Kasumi-1 (cell line): ENCODE measurements around the gene ST3GAL3.
A peak's percentile ranks its signal among the peaks of the same experiment; 100 is the strongest.
"Not testable (repeated sequence)": the region's sequence is repeated elsewhere in the genome, so short reads cannot be mapped to it uniquely, and the experiment has no call there.

ENCODE experiments used
- DNase-seq, 2 experiments: peaks; one replicate each; lab custom pipeline; 2025; lab: John Stamatoyannopoulos, UW

ST3GAL3 gene

DNA sequence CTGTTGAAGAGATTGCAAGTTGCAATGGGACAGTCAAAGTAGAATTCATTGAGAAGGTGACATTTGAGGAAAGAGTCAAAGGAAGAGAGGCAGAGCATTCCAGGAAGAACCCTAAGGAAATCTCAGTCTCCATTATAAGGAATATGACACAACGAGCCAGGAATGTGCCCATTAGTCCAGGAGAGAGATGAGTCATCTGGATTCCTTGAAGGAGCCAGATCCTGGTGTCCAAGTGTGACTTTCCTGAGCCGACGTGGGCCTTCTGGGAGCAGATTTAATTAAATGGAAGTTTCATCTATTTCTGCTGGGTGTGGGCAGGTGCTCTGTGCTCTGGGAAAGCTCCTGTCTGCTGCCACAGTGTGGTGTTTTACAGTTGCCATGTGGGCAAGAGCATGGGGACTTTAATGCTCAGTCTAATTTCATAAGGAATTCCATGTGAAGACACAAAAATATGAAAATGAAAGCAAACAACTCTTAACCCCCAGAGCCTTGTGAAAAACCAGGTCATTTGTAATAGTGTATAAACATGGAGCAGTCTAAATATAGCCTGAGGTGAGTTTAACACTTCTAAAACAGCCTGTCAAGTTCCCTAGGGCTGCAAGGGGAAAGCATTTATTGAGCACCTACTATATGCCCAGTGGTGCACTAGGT is 114.8 kb downstream of the ST3GAL3 start:
- no peak for DNase-seq

DNA sequence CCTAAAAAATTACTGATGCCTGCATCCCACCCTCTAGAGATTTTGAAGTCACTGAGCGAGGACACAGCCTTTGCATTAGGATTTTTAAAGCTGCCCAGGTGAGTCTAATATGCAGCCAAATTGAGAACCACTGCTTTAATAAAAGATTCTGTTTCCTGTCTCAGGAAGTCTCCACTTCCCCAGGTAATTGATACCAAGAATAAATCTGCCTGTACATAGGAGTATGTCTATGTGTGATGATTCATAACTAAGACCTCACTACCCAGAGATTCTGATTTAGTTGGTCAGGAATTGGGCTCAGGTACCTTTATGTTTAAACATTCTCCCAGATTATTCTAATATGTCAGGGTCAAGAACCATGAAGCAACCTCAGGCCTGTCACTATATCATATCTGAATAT is 117.5 kb downstream of the ST3GAL3 start:
- DNase-seq = no peak

DNA sequence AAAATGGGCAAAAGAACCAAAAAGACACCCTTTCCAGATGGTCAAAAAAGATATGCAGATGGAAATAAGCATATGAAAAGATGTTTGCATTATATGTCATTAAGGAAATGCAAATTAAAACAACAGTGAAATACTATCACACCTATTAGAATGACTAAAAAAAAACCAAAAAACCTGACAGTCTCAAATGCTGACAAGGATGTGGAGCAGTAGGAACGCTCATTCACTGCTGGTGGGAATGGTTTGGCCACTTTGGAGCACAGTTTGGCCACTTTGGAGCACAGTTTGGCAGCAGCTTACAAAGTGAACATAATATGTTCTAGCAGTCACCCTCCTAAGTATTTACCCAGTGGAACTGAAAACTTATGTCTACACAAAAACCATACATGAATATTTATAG is 121.2 kb downstream of the ST3GAL3 start:
- no peak for DNase-seq

DNA sequence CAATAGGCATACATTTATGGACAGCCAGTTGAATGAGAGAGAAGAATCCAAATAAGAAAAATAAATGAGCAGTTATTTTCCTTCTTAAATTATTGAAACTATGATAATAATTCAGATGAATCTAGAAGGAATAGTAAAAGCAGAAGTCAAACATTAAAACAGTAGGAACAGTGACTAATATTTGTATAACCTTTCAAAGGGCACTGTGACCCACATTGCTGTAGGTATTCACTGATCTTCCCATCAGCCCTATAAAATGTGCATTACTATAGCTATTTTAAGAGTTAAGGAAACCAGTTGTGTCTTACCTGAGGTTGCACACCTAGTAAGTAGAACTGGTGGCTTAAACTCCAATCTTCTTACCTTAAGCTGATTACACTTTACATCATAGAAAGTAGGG is 123.5 kb downstream of the ST3GAL3 start:
- DNase-seq = peak; percentile 6 to 15

DNA sequence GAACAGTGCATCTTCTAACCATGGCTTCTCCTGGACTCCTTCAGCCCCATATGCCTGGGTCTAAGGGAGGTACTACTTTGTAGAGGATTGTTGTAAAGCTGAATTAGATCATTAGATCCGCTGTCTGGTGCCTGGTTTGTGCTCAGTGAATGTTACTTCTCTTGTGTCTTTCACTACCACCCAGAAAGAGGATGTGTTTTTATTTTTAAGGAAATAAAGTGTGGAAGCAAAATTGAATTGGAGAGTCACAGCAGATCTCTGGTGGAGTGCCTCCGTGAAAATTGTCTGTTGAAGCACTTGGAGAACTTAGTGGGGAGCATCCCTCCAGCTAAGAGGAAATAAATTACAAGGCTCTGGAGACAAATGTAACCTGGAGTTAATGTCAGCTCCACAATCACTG is 124.5 kb downstream of the ST3GAL3 start:
- DNase-seq = no peak

DNA sequence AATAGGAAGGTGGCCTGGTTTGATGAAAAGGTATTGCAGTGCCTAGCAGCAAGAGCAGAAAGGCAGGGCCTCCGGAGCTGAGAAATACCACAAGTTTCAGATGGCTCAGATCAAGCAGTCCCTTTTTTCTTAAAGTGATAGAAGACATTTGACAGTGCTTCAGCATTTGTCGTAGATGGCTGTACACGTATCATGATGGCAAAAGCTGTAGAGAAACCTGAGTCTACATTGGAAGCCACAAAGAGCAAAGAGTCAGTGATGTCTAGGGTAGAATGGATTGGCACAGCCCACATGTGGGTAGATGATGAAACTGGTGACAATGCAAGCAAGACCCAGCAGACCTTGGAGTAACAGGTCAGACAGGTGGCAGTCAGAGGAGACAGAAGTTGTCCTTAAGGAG is 124.9 kb downstream of the ST3GAL3 start:
- DNase-seq = peak in 1 of 2 experiments; percentile 8

DNA sequence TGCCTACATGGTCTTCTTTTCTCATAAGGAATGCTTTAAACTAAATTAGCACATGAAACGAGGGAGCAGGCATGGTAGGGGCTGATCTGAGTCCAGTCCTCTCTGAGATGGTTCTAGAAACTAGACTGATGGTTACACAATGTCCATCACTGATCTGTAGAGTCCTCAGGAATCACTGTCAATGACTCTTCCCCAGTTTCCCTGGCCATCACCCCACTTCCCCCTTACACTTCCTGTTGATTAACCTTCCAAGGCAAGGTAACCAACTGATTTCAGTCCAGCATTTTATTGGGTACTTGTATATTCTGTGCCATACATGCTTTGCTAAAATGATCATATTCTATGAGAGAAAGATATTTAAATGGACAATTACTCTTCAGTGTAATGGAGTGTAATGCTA is 125.7 kb downstream of the ST3GAL3 start:
- no peak for DNase-seq

DNA sequence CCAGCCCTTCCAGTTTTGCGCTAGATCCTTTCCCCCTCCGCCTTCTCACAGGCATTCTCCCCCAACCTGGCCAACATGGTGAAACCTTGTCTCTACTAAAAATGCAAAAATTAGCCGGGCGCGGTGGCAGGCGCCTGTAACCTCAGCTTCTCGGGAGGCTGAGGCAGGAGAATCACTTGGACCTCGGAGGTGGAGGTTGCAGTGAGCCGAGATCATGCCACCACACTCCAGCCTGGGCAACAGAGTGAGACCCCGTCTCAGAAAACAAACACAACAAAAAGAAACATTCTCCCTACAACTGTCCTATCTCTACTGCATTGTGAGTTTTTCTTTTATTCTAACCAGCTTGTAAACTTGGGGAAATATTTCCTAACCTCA is 126.6 kb downstream of the ST3GAL3 start:
- not testable (repeated sequence) for DNase-seq

DNA sequence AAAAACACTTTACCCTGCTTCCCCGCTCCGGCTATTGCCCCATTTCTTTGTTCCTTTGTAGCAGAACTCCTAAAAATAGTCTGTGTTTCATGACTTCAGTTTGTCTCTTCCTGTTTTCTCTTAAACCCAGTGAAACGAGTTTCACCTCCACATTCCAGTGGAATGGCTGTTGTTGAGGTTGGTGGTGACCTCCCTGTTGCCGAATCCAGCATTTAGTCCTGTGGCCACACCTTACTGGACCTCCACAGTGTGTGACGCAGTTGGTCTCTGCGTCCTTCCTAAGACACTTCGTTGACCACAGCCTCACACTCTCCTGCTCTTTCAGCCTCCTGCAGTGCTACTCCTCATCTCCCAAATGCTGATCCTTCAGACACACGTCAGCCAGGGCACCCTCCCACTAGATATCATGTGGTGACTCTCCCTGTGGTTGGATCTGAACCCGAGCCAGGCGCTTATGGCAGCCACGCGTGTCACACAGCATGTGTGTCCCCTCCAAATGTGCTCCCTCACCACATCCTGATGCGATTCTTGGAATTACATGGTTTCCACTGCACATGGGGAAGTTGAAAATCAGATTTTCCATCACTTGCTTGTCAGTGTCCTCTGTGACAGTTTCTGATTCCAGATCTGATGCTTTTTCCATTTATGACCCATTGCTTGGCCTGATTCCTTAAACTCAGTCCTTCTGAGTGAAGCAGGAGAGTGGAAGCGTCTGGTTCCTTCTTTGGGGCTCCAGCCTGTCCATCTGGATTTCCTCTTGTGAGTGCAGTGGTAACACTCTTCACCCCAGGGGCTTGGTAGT is 127.1 kb downstream of the ST3GAL3 start:
- peak; percentile 71 to 79 for DNase-seq

DNA sequence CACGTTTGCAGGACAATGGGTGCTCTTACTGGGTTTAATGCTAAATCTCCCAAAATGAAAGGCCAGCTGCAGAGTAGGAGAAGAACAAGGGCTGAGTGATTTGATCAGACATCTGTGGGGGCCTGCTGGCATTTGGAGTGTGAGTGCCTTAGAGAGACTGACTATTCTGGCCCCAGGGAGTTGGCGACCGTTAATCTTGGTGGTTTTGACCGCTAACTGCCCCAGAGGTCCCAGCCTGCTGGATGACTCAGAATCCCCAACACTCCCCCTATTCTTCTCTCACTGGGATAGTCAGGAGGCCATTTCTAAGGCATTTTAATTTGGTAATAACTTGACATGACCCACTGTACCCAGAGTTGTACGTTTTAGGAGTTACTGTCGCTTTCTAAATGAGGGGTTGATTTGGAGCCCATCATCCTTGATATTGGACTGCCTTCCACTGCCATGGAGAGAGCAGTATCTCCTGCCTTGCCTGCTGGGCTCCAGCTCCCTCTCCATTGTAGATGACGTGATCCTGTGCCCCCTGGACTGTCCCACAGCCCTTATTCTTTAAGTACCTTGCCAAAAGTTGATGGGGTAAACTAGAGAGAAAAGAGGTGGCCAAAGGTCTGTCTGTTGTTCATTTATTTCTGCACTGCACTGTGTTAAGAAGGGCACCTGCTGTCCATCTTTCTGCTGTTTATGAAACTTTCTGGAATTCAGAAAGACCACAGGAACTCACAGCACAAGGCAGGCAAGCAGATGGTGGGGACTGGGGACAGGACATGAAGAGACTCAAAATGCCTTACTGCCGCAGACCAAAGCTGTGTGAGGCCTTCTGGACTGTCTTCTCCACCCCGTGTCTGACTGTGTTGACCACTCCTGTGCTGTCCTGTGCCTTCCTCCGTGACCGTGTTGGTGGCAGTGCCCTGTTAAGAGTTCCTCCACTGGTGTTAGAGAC is 128.0 kb downstream of the ST3GAL3 start:
- DNase-seq = peak; percentile 74 to 85

DNA sequence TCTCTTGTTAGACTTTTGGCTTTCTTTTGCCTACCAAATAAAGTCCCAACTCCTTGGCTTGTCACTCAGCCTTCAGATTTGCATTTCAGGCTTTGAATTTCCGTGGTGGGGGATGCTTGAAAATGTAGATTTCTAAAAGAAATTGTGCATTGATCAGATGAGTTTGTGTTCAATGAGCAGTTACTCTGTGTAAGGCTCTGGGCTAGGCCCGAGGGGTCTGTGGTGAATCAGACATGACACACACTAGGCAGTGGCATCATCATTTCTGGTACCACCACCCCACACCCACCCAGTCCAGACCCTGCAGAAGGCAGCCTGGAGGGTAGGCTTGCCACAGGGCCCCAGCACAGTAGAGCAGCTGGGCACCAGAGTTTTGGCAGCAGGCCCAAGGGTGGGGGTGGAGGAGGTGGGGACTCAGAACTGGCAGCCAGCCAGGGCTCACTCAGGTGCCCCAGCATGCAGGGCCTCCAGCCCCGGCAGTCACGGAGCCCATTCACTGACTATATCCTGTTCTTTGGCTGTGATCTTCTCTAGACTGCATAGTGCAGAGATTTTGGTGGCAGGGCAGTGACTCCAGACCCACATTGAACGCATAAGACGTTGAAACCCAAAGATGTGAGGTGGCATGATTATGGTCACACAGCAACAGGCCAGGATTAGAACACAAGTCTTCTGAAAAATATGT is 129.1 kb downstream of the ST3GAL3 start:
- DNase-seq = peak; percentile 24 to 36

DNA sequence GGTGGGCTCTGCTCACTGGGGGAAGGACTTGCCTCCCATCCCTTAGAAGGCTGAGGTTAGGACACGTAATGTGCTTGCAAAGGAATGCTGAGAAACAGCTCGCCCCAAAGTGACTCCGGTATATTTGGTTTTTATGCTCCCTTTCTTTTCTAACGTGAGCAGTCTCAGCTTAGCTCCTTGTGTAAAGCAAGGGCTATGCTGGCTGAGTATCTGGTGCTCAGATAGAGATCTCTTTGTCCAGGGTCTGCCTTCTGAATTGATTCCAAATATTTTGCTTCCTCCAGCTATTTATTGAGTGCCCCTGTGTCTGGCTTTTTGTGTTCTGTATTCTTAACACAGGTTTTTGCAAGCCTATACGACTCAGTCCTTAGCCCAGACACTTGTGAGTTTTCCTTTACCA is 131.7 kb downstream of the ST3GAL3 start:
- DNase-seq = no peak

DNA sequence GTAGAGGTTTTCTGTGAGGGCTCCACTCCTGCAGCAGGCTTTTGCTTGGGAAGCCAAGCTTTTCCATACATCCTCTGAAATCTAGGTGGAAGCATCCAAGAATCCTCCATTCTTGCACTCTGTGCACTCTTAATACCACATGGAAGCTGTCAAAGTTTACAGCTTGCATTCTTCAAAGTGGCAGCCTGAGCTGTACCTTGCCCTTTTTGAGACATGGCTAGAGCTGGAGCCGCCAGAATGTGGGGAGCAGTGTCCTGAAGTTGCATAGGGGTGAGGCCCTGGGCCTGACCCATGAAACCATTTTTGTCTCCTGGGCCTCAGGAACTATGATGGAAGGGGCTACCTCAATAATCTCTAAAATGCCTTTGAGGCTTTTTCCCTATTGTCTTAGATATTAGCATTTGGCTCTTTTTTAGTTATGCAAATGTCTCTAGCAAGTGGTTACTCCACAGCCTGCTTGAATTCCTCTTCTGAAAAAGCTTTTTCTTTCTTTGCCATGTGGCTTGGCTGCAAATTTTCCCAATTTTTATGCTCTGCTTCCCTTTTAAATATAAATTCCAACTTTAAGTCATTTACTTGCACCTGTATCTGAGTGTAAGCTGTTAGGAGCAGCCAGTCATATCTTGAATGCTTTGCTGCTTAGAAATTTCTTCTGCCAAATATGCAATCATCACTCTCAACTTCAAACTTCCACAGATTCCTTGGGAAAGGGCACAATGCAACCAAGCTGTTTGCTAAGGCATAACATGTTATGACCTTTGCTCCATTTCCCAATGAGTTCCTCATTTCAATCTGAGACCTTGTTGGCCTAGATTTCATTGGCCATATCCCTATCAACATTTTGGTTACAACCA is 134.2 kb downstream of the ST3GAL3 start:
- no peak for DNase-seq

DNA sequence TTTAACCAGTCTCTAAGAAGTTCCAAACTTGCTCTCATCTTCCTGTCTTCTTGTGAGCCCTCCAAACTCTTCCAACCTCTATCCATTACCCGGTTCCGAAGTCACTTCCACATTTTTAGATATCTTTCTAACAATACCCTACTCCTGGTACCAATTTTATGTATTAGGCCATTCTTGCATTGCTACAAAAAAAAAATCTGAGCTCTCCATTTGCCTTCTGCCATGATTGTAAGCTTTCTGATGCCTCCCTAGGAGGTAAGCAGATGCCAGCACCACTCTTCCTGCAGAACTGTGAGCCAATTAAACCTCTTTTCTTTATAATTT is 134.8 kb downstream of the ST3GAL3 start:
- DNase-seq = no peak

DNA sequence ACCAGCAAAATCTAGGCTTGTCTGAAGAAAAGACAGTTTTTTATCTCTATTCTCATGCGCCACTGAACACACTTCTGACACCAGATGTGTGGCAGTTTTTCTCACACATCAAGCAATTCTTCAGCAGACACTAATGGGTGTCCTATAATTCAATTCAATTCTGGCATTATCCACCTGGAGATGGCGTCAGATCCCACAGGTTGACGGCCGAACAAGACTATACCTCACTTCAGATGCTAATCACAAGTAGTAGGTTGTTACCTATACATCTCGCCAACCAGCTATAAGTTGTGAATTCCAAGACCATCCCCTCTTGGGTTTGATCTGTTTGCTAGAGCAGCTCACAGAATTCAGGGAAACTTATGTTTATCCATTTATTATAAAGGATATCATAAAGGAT is 136.3 kb downstream of the ST3GAL3 start:
- DNase-seq = no peak

DNA sequence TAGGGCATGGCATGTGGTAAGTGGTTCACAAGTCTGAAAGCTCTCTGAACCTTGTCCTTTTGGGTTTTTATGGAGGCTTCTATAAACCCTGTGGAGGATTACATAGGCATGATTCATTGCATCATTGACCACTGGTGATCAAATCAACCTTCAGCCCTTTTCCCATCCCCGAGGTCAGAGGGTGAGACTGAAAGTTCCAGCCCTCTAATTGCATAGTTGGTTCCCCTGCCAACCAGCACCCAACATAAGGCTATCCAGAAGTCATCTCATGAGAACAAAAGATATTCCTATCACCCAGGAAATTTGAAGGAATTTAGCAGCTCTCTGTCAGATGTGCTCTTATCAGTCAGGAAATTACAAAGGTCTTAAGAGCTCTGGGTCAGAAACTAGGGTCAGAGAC is 136.8 kb downstream of the ST3GAL3 start:
- no peak for DNase-seq

DNA sequence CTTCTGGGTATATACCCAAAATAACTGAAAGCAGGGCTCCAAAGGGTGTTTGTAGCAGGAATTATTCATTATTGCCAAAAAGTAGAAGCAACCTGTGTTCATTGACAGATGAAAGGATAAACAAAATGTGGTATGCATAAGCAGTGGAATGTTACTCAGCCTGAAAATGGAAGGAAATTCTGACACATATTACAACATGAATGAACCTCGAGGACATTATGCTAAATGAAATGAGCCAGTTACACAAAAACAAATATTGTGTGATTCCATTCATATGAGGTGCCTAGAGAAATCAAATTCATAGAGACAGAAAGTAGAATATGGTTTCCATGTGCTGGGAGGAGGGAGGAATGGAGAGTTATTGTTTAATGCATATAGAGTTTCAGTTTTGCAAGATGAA is 140.0 kb downstream of the ST3GAL3 start:
- DNase-seq = no peak

DNA sequence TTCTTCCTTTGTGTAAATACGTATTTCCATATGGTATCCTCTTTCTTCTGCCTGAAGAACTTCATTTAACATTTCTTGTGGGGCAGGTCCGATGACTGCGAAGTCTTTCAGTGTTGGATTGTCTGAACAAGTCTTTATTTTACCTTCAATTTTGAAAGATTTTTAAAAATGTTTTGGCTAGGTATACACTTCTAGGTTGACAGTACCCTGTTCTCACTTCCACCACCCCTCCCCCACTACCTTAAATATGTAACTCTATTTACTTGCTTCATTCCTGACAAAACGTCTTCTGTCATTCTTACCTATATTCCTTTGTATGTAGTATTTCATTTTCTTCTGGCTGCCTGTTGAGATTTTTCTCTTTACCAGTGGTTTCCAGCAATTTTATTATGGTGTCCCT is 140.5 kb downstream of the ST3GAL3 start:
- DNase-seq = no peak

DNA sequence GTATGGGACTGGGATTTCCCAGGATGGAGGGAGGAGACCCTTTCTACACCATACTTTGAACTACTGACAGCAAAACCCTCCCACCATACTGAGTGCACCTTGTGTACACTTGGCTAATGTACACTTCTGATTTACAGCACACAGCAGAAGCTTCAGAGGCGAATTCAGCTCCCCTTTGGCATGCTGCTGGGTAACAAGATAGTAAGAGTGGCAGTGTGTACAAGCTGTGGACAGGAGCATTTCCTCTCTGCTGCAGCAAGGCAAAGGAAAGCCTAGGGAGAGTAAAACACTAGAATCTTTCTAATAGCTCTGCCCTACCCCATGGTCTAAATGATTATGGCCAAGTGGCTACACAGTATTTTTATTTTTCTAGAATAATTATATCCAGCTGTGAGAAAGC is 142.3 kb downstream of the ST3GAL3 start:
- DNase-seq = no peak

DNA sequence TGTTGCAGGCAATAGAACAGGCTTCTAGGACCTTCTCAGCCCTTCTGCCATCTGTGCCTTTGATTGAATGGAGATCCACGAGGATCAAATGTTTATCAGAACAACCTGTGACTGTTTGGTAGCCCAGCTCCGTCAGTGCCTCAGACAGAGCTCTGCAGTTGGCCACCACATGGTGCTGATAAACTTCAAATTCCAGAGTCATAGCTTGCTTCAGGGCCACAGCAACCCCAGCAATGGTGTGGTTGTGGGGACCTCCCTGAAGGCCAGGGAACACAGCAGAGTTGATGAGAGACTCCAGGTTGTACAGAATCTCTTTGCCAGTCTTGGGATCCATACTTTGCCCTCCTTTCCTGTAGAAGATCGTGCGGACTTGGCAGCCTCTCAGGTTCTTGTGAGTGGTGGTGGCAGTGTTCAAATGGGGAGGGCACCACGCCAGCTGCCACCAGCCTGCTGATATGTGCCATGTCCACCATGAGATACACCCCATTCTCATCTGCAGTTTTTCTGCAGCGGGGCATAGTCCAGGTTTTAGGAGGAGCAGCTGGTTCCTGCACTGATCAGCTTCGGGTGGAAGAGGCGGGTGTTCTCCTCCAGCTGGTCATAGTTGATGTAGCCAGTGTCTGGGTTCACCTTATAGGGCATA is 143.4 kb downstream of the ST3GAL3 start:
- no peak for DNase-seq
